Stomach (tissue), 4 donors: ENCODE results near the gene DOK6.

Source experiments
- CTCF ChIP-seq, 7 experiments: fragments of 450-650 bp in 4 of 7; fragments of 200-600 bp in 3 of 7; sonication (generic) in 3 of 7; IDR thresholded peaks; one replicate each; pipeline ENCODE4 v1.5.1; 2016 to 2019; ENCODE audit warnings: antibody characterized with exemption in 7 of 7, control low read depth in 2 of 7, mild to moderate bottlenecking in 1 of 7
- POLR2A ChIP-seq, 4 donors: fragments of 450-650 bp; IDR thresholded peaks; one replicate each; pipeline ENCODE4 v1.6.1; 2016; ENCODE audit warnings: antibody characterized with exemption in 4 of 4, control low read depth in 2 of 4, mild to moderate bottlenecking in 1 of 4, moderate library complexity in 1 of 4

- TF ChIP-seq CTCF (IDR thresholded peaks at IDR 0.05) (no peak), POLR2A (IDR thresholded peaks at IDR 0.05) (no peak)
These were observed 35.0 kb upstream of the DOK6 start for GRCh38 chr18:69365658-69366057.
